ENCODE results near the gene TMEM203. TPM values are rescaled to one million over a fixed set of nuclear protein-coding genes. Genes with fewer than 3 reads are reported as not detected.

TMEM203 gene
- total RNA-seq, 1 donor from 2014 or later = 40.3 TPM

DNA sequence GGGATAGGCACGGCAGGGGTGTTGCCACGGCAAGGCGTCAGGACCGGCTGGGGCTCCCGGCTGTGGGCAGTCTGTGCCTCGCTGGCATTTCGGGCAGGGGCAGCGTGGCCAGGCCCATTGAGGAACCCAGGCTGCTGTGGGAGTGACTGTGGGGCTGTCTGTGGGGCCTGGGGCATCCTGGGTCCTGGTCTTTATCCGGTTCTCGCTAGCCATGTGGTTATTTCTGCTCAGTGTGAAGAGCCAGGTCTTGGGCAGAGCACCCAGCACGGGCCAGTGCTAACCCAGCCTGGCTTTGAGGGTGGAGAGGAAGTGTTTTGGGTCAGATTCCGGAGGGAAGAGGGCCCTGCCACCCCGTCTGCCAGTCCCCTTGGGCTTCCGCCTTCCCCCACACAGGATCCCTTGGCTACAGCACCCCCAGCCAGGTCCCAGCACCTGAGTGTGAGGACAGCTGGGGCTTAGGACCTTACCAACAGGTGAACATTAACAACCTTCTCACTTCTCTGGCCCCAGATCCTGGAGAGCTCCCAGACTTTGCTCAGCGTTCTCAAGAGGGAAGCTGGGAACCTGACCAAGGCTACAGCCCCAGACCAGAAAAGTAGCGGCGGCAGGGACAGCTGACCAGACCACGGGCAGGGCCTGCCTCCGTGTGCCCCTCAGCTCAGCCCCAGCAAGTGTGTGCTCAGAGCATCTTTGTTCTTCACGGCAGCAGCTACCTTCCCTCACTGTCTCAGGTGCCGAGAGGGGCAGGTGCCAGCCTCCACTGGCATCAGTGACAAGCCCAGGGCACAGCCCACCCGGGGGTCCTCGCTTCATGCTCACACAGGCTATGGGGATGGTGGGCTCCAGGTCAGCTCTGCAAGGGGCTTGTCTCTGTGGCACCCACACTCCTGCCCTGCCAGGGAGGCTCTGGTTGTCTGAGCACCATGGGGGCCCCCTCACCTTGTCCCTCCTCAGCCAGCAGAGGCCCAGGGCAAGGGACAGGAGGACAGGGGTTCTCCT is 15.9 kb downstream of the TMEM203 start:
- no peaks in the 10 kb centered on the region for H3K36me3 ChIP-seq (ENCODE audit: control insufficient read depth, insufficient read depth, low read length)
- peak overlapping the region; percentile 88 for H3K4me3 ChIP-seq (ENCODE audit: low read depth, low read length)
- DNase-seq (ENCODE audit: low read depth) = no peak
- TF ChIP-seq, protein P1, sequence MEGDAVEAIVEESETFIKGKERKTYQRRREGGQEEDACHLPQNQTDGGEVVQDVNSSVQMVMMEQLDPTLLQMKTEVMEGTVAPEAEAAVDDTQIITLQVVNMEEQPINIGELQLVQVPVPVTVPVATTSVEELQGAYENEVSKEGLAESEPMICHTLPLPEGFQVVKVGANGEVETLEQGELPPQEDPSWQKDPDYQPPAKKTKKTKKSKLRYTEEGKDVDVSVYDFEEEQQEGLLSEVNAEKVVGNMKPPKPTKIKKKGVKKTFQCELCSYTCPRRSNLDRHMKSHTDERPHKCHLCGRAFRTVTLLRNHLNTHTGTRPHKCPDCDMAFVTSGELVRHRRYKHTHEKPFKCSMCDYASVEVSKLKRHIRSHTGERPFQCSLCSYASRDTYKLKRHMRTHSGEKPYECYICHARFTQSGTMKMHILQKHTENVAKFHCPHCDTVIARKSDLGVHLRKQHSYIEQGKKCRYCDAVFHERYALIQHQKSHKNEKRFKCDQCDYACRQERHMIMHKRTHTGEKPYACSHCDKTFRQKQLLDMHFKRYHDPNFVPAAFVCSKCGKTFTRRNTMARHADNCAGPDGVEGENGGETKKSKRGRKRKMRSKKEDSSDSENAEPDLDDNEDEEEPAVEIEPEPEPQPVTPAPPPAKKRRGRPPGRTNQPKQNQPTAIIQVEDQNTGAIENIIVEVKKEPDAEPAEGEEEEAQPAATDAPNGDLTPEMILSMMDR (IDR thresholded peaks at IDR 0.05; ENCODE audit: insufficient read depth, low read length, poor library complexity, severe bottlenecking) = no peak
- H3K27me3 ChIP-seq (ENCODE audit: control insufficient read depth, insufficient read depth, low read length) = no peaks in the 10 kb centered on the region

GRCh38 chr9:137188490-137189296 is 16.8 kb downstream of the TMEM203 start, which contains the start of the genes ANAPC2 and SSNA1:
Gene ANAPC2 (minus strand): TSS chr9:137188560. CDS start chr9:137188532, 28 bp downstream.
Gene SSNA1 (plus strand): TSS chr9:137188676. CDS start chr9:137188727, 51 bp downstream.
- no peaks in the 10 kb centered on the region for H3K36me3 ChIP-seq (ENCODE audit: control insufficient read depth, insufficient read depth, low read length)
- peak within 1 kb of the TSS; percentile 88 for H3K4me3 ChIP-seq (ENCODE audit: low read depth, low read length)
- TF ChIP-seq, protein P1 (IDR thresholded peaks at IDR 0.05; ENCODE audit: insufficient read depth, low read length, poor library complexity, severe bottlenecking) = peak; percentile 59
- peak; percentile 64 for DNase-seq (ENCODE audit: low read depth)
- no peaks in the 10 kb centered on the region for H3K27me3 ChIP-seq (ENCODE audit: control insufficient read depth, insufficient read depth, low read length)

DNA sequence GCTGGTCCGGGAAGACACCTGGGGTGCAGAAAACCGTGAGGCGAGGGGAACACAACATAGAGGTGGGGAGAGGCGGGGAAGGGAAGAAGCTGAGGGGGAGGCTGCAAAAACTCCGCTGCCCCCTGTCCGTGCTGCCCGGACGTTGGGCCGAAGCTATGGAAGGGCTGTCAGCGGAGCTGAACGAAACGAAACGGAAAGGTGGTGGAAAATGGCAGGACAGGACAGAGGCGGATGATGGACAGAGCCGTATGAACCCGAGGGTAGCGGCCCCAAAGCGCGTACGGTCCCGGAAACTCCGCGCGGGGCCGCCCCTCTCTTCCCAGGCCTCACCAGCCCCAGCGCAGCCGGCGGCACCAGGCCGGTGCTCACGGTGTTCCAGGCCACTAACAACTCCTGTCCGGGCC is 17.4 kb downstream of the TMEM203 start:
- Histone ChIP-seq H3K36me3 (ENCODE audit: control insufficient read depth, insufficient read depth, low read length) (no peaks in the 10 kb centered on the region), H3K4me3 (ENCODE audit: low read depth, low read length) (peak overlapping the region; percentile 88), H3K27me3 (ENCODE audit: control insufficient read depth, insufficient read depth, low read length) (no peaks in the 10 kb centered on the region)
- TF ChIP-seq, protein P1 (IDR thresholded peaks at IDR 0.05; ENCODE audit: insufficient read depth, low read length, poor library complexity, severe bottlenecking) = no peak
- DNase-seq (ENCODE audit: low read depth) = no peak

DNA sequence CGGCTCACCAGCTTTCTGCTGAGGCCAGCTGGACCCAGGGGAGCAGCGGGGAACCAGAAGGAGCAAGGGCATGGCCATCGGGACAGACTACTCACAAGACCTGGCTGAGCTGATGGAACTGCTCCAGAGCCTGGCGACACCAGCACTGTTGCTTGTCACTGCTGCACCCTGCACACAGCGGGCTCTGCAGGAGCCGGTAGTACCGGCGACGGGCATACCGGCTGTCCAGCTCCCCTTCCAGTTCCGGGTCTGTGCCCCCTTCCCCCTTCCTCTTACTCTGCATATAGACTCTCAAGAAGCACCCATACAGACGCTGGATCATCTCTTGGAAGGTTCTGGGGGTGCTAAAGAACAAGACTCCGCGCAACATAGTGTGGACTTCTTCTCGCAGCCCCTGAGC is 18.1 kb downstream of the TMEM203 start:
- TF ChIP-seq, protein P1 (IDR thresholded peaks at IDR 0.05; ENCODE audit: insufficient read depth, low read length, poor library complexity, severe bottlenecking) = no peak
- Histone ChIP-seq H3K4me3 (ENCODE audit: low read depth, low read length) (peak overlapping the region; percentile 88), H3K27me3 (ENCODE audit: control insufficient read depth, insufficient read depth, low read length) (no peaks in the 10 kb centered on the region), H3K36me3 (ENCODE audit: control insufficient read depth, insufficient read depth, low read length) (no peaks in the 10 kb centered on the region)
- DNase-seq (ENCODE audit: low read depth) = no peak

- TF ChIP-seq, protein P1 (IDR thresholded peaks at IDR 0.05; ENCODE audit: insufficient read depth, low read length, poor library complexity, severe bottlenecking) = no peak
- Histone ChIP-seq H3K4me3 (ENCODE audit: low read depth, low read length) (no peak overlapping the region), H3K36me3 (ENCODE audit: control insufficient read depth, insufficient read depth, low read length) (no peaks in the 10 kb centered on the region), H3K27me3 (ENCODE audit: control insufficient read depth, insufficient read depth, low read length) (no peaks in the 10 kb centered on the region)
- no peak for DNase-seq (ENCODE audit: low read depth)
These were observed 19.1 kb downstream of the TMEM203 start for GRCh38 chr9:137186385-137186784.
